ENCODE measurements around the gene RAP2C.
"Not testable (repeated sequence)": the region's sequence is repeated elsewhere in the genome, so short reads cannot be mapped to it uniquely, and the experiment has no call there.

The RAP2C gene

DNA sequence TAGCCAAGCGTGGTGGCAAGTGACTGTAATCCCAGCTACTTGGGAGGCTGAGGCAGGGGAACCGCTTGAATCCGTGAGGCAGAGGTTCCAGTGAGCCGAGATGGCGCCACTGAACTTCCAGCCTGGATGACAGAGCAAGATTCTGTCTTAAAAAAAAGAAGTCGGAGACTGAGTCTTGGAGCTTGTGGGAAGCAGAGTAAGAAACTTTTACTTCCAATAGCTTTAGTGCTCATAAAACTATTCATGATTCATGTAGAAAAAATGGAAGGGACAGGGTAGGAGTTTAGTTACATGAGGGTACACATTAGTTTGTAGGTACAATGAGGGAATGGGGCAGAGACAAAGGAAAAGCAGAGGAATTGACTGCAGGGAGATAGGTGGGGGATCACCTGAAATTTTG, 19.3 kb downstream of the RAP2C start:
- no peak for DNase-seq (ENCODE audit: low read depth in 3 of 3)

DNA sequence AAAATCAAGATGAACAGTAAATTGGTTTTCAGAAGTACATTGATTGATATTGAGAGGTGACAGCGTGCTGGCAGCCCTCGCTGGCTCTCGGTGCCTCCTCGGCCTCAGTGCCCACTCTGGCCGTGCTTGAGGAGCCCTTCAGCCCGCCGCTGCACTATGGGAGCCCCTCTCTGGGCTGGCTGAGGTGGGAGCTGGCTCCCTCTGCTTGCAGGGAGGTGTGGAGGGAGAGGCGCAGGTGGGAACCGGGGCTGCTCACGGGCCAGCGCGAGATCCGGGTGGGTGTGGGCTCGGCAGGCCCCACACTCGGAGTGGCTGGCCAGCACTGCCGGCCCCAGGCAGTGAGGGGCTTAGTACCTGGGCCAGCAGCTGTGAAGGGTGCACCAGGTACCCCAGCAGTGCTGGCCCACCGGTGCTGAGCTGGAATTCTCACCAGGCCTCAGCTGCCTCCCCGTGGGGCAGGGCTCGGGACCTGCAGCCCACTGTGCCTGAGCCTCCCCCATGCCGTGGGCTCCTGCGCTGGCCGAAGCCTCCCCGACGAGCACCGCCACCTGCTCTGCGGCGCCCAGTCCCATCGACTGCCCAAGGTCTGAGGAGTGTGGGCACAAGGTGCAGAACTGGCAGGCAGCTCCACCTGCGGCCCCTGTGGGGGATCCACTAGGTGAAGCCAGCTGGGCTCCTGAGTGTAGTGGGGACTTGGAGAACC, 25.2 kb downstream of the RAP2C start:
- no peak for DNase-seq (ENCODE audit: low read depth in 3 of 3)

GRCh38 chrX:132191938-132192337, 27.3 kb downstream of the RAP2C start:
- no peak for DNase-seq (ENCODE audit: low read depth in 3 of 3)

- DNase-seq (ENCODE audit: low read depth in 3 of 3): no peak
Observed at GRCh38 chrX:132188175-132188574, 31.1 kb downstream of the RAP2C start.

DNA sequence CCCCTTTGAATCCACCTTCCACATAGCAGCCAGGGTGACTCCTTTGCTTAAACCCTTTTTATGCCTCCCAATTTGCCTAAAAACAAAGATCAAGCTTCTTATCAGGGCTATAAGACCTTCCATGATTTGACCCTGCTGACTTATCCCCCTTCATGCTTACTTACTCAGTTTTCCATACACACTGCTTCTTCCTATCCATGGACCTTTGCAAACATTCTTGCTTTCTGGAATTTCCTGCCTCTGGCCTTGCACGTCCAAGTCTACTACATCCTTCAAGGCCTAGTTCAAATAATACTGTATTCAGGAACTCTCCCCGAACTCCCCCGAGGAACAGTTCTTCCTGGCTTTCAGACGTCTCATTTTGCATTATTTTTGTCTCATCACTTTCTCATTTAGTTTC, 31.8 kb downstream of the RAP2C start:
- no peak for DNase-seq (ENCODE audit: low read depth in 3 of 3)

- no peak for DNase-seq (ENCODE audit: low read depth in 3 of 3)
Observed at GRCh38 chrX:132184871-132185270, 34.4 kb downstream of the RAP2C start.

DNA sequence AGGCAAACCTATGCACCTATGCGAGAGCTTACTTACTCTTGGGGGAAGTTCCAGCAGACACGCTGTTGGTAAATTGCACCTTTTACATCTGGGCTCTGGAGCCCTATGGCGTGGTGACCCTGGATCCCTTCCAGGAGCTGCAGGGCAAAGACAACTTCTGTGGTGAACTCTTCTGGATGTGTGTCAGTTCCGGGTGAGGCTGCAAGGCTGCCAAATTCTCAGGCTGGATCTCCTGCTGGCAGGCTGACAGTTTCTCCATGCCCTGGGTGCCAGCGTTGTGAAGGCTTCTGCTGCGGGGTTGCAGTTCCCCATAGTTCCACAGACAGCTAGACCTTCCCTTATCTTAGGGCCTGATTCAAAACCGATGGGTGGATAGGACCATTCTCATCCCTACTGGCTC, 37.9 kb downstream of the RAP2C start:
- DNase-seq (ENCODE audit: low read depth in 3 of 3): no peak

DNA sequence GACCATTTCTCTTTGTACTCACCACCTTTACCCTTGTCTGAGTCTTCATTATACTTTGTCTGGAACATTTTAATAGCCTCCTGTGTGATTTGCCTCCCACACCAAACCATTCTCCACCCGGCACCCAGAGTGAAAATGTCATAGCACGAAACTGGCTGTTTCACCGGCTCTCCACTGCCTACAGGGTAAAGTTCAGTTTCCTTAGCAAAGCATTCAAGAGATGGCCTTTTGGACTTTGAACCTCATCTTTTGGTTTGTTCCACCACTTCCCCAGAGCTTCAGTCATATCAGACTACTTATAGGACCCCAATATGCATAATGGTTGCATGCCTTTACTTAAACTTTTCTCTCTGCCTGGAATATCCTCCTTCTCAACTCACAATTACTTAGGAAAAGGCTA, 38.3 kb downstream of the RAP2C start:
- no peak for DNase-seq (ENCODE audit: low read depth in 3 of 3)

GRCh38 chrX:132173647-132174046, 45.6 kb downstream of the RAP2C start:
- no peak for DNase-seq (ENCODE audit: low read depth in 3 of 3)

- no peak for DNase-seq (ENCODE audit: low read depth in 3 of 3)
Observed at GRCh38 chrX:132171881-132172280, 47.4 kb downstream of the RAP2C start.

DNA sequence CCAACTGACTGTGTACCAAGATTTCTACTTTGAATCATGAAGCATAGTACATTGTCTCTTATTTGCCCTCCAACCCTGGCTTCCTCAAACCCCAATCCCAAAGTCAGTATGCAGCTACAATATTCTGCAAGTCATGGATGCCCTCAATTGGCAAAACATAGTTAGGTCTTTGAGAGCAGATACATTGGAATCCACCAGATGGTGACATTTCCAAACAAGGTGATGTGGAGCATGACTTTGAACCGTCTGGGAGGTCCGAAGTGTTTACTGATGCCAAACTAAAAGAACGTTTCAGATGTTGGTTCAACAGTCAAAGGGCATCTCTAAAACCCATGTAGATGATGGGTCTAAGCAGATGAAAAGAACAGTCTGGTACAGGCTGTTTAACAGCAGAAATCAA, 47.8 kb downstream of the RAP2C start:
- DNase-seq (ENCODE audit: low read depth in 3 of 3): no peak

DNA sequence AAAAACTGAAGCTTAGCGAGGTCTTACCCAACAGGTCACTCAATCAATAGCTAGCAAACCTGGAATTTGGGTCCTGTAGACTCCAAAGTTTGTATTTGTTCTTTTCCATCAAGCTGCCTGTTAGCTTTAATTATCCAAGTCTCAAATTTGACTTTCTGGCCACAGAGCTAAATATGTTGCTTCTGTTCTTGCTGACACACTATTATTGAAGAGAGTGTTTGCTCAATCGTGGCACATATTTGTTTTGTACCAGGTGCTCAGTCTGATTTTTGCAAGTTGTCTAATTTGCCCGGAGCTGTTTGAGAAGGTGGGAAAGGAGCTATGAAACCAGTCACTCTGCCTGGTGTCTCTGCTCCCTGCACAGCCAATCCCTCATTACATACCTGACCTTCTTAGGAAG, 49.7 kb downstream of the RAP2C start:
- DNase-seq (ENCODE audit: low read depth in 3 of 3): no peak

DNA sequence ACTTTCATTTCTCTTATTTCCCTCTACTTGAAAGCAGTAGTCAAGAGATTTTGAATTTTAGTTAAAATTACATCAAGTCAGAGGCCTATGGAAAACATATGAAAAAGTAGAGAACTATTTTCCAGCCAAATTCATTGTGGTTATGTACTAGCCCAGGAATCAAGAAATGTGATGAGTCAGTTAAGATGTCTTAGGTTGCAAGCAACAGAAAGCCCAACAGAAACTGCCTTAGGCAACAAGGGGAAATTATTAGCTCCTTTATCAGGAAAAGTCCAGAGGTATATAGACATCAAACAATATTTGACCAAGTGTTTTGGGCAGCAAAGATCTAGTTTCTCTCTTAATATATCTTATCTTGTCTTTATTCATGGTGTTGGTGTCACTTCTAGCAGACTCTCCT, 53.6 kb downstream of the RAP2C start:
- no peak for DNase-seq (ENCODE audit: low read depth in 3 of 3)

DNA sequence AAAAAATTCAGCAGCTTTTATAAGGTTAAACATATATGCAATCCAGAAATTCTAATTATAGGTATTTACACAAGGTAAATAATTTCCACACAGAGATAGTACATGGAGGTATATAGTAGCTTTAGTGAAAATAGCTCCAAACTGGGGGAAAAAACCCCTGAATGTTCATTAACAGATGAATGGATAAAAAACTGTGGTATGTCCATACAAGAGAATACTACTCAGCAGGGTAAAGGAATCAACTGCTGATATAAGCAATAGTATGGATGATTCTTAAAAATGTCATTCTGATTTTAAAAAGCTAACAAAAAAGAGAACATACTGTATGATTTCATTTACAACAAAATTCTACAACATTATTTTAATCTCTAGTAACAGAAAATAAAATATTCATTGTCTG, 54.2 kb downstream of the RAP2C start:
- no peak for DNase-seq (ENCODE audit: low read depth in 3 of 3)

DNA sequence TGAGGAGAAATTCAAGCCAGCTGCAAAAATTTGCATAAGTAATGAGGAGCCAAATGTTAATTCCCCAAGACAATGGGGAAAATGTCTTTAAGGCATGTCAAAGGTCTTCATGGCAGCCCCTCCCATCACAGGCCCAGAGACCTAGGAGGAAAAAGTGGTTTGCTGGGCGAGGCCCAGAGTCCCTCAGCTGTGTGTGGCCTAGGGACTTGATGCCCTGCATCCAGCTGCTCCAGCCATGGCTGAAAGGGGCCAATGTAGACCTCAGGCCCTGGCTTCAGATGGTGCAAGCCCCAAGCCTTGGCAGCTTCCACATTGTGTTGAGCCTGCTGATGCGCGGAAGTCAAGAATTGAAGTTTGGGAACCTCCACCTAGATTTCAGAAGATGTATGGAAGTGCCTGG, 56.2 kb downstream of the RAP2C start:
- not testable (repeated sequence) for DNase-seq (ENCODE audit: low read depth in 3 of 3)

- DNase-seq (ENCODE audit: low read depth in 3 of 3): no peak
Observed at GRCh38 chrX:132153166-132153565, 66.1 kb downstream of the RAP2C start.

Data from stimulated activated CD4-positive, alpha-beta T cell treated with anti-CD3 and anti-CD28 coated beads, TNF-alpha, amount 100 ng/mL, for 4 hours (primary cell).